GM12892 (cell line): ENCODE measurements around the gene CD14.

ENCODE experiments used
- POLR2A ChIP-seq: IDR thresholded peaks from 2 replicates; pipeline ENCODE4 v1.6.1; 2011; ENCODE audit warnings: low read depth, low read length, control low read depth
- POLR2AphosphoS5 ChIP-seq: IDR thresholded peaks from 2 replicates; pipeline ENCODE4 v1.6.1; 2011; ENCODE audit warnings: low read depth, low read length, control low read depth
- TAF1 ChIP-seq: IDR thresholded peaks from 2 replicates; pipeline ENCODE4 v1.6.1; 2011; ENCODE audit warnings: low read depth, mild to moderate bottlenecking, control low read depth, low read length, borderline replicate concordance

- TF ChIP-seq POLR2A (no peak), POLR2AphosphoS5 (no peak), TAF1 (no peak)
Observed at GRCh38 chr5:140607031-140607430, 25.9 kb downstream of the CD14 start.
